GM12878 (cell line): Measurements from ENCODE around the gene ANK2. TPM values are rescaled to one million over a fixed set of nuclear protein-coding genes. Genes with fewer than 3 reads are reported as not detected.

ENCODE experiments used
- BACH1 ChIP-seq: fragments of 450-650 bp; IDR thresholded peaks from 2 replicates; pipeline ENCODE4 v1.6.1; 2017; ENCODE audit warnings: mild to moderate bottlenecking, borderline replicate concordance
- BCL11A ChIP-seq: IDR thresholded peaks from 2 replicates; pipeline ENCODE4 v1.6.1; 2011; ENCODE audit warnings: low read depth, low read length
- EP300 ChIP-seq, 2 experiments: fragments of 150-350 bp in 1 of 2; IDR thresholded peaks; 2 replicates each; pipeline ENCODE4 v1.6.1; 2011 to 2012; ENCODE audit warnings: low read depth in 2 of 2, low read length in 2 of 2, borderline replicate concordance in 1 of 2, improper control_type of control experiment in 1 of 2, inconsistent platforms in 1 of 2; ENCODE audit not compliant: control insufficient read depth in 1 of 2
- HDAC2 ChIP-seq: fragments of 200-600 bp; sonication (generic); IDR thresholded peaks from 2 replicates; pipeline ENCODE4 v1.6.1; 2017
- IRF3 ChIP-seq: fragments of 450-650 bp; IDR thresholded peaks from 2 replicates; pipeline ENCODE4 v1.6.1; 2014; ENCODE audit warnings: mild to moderate bottlenecking
- JUNB ChIP-seq: IDR thresholded peaks from 2 replicates; pipeline ENCODE4 v1.6.1; 2016; ENCODE audit warnings: antibody characterized with exemption, mild to moderate bottlenecking
- MEF2A ChIP-seq: IDR thresholded peaks from 2 replicates; pipeline ENCODE4 v1.6.1; 2011; ENCODE audit warnings: low read depth, mild to moderate bottlenecking, low read length, moderate library complexity; ENCODE audit not compliant: insufficient read depth
- MEF2B ChIP-seq: fragments of 450-650 bp; IDR thresholded peaks from 2 replicates; pipeline ENCODE4 v1.6.1; 2018; ENCODE audit warnings: mild to moderate bottlenecking, moderate library complexity; ENCODE audit not compliant: partially characterized antibody, poor library complexity, severe bottlenecking
- MTA2 ChIP-seq: fragments of 450-650 bp; IDR thresholded peaks from 2 replicates; pipeline ENCODE4 v1.6.1; 2016; ENCODE audit warnings: low read depth, mild to moderate bottlenecking, moderate library complexity
- NFXL1 ChIP-seq: fragments of 450-650 bp; IDR thresholded peaks from 2 replicates; pipeline ENCODE4 v1.6.1; 2017; ENCODE audit warnings: antibody characterized with exemption, mild to moderate bottlenecking, borderline replicate concordance
- PKNOX1 ChIP-seq: fragments of 450-650 bp; IDR thresholded peaks from 2 replicates; pipeline ENCODE4 v1.6.1; 2016; ENCODE audit warnings: mild to moderate bottlenecking
- POU2F2 ChIP-seq: IDR thresholded peaks from 3 replicates; pipeline ENCODE4 v1.6.1; 2011; ENCODE audit warnings: low read depth, mild to moderate bottlenecking, low read length, borderline replicate concordance
- RB1 ChIP-seq: fragments of 450-650 bp; formaldehyde crosslinking; IDR thresholded peaks from 2 replicates; pipeline ENCODE4 v1.6.1; 2017; ENCODE audit warnings: mild to moderate bottlenecking, borderline replicate concordance
- REST ChIP-seq: IDR thresholded peaks from 2 replicates; pipeline ENCODE4 v1.6.1; 2012; ENCODE audit warnings: mild to moderate bottlenecking, low read depth, low read length
- RUNX3 ChIP-seq: IDR thresholded peaks from 2 replicates; pipeline ENCODE4 v1.6.1; 2012; ENCODE audit warnings: low read length, inconsistent platforms
- SPI1 ChIP-seq: IDR thresholded peaks from 2 replicates; pipeline ENCODE4 v1.6.1; 2011; ENCODE audit warnings: low read depth, mild to moderate bottlenecking, low read length, moderate library complexity, borderline replicate concordance; ENCODE audit not compliant: insufficient read depth
- SUPT20H ChIP-seq: IDR thresholded peaks from 2 replicates; pipeline ENCODE4 v1.6.1; 2011; ENCODE audit warnings: low read depth, mild to moderate bottlenecking, low read length, moderate library complexity, borderline replicate concordance; ENCODE audit not compliant: control insufficient read depth
- ZNF207 ChIP-seq: fragments of 450-650 bp; IDR thresholded peaks from 2 replicates; pipeline ENCODE4 v1.6.1; 2014; ENCODE audit warnings: antibody characterized with exemption, mild to moderate bottlenecking, borderline replicate concordance
- ZNF24 ChIP-seq: fragments of 450-650 bp; IDR thresholded peaks from 2 replicates; pipeline ENCODE4 v1.6.1; 2017; ENCODE audit warnings: antibody characterized with exemption, mild to moderate bottlenecking
- polyA plus RNA-seq, 11 experiments: library from polyadenylated mRNA; depleted of rRNA in 4 of 11; unstranded in 6 of 11; stranded (reverse) in 5 of 11; fragments of >200 nt; fragmentation: Nextera tagmentation in 4 of 11; fragmentation: Illumina TruSeq in 1 of 11; extraction: Ambion mirVana in 4 of 11; extraction: Trizol in 1 of 11; gene quantifications; 1 replicate in 1 of 11; 2 replicates in 10 of 11; pipeline versions ENCODE4 v1.2.1 to v1.2.3, GENCODE V29; 2011 to 2016; ENCODE audit warnings: inconsistent platforms in 2 of 11, missing spikeins in 2 of 11, low read depth in 1 of 11
- total RNA-seq, 4 experiments: library from RNA; depleted of rRNA in 3 of 4; stranded (reverse); fragments of >200 nt in 3 of 4; fragmentation: Illumina TruSeq in 1 of 4; extraction: Trizol in 1 of 4; gene quantifications; 2 replicates each; pipeline versions ENCODE4 v1.2.1 to v1.2.3, GENCODE V29; 2013 to 2021
- TF ChIP-seq, protein P1 (sequence below): fragments of 450-650 bp; IDR thresholded peaks from 2 replicates; pipeline ENCODE4 v1.6.1; 2017; ENCODE audit warnings: mild to moderate bottlenecking, moderate library complexity

ANK2 gene
- total and polyA plus RNA-seq, 10 of the 15 experiments (the other 5 are each of a cell fraction or from before 2014, with no cell fraction given): 1.6 to 13.0 (median 4.1) TPM

GRCh38 chr4:113316879-113317278, 267.4 kb downstream of the ANK2 start (continued):
- TF ChIP-seq, protein P1, sequence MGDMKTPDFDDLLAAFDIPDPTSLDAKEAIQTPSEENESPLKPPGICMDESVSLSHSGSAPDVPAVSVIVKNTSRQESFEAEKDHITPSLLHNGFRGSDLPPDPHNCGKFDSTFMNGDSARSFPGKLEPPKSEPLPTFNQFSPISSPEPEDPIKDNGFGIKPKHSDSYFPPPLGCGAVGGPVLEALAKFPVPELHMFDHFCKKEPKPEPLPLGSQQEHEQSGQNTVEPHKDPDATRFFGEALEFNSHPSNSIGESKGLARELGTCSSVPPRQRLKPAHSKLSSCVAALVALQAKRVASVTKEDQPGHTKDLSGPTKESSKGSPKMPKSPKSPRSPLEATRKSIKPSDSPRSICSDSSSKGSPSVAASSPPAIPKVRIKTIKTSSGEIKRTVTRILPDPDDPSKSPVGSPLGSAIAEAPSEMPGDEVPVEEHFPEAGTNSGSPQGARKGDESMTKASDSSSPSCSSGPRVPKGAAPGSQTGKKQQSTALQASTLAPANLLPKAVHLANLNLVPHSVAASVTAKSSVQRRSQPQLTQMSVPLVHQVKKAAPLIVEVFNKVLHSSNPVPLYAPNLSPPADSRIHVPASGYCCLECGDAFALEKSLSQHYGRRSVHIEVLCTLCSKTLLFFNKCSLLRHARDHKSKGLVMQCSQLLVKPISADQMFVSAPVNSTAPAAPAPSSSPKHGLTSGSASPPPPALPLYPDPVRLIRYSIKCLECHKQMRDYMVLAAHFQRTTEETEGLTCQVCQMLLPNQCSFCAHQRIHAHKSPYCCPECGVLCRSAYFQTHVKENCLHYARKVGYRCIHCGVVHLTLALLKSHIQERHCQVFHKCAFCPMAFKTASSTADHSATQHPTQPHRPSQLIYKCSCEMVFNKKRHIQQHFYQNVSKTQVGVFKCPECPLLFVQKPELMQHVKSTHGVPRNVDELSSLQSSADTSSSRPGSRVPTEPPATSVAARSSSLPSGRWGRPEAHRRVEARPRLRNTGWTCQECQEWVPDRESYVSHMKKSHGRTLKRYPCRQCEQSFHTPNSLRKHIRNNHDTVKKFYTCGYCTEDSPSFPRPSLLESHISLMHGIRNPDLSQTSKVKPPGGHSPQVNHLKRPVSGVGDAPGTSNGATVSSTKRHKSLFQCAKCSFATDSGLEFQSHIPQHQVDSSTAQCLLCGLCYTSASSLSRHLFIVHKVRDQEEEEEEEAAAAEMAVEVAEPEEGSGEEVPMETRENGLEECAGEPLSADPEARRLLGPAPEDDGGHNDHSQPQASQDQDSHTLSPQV: no peak
- no peak for TF ChIP-seq REST
- no peak for TF ChIP-seq EP300 (IDR thresholded peaks at IDR 0.05; ENCODE audit: borderline replicate concordance in 1 of 2, control insufficient read depth in 1 of 2, low read depth in 2 of 2, low read length in 2 of 2)
- no peak for TF ChIP-seq SUPT20H
- TF ChIP-seq ZNF207: no peak
- no peak for TF ChIP-seq JUNB
- peak; percentile 84 for TF ChIP-seq ZNF24
- peak; percentile 61; the same call in 1 of the 2 replicates for TF ChIP-seq RUNX3
- peak; percentile 40; the same call in 1 of the 3 replicates for TF ChIP-seq POU2F2
- no peak for TF ChIP-seq MEF2B
- no peak for TF ChIP-seq HDAC2
- TF ChIP-seq BCL11A: no peak
- peak; percentile 59; the same call in 1 of the 2 replicates for TF ChIP-seq SPI1
- TF ChIP-seq MTA2: 0 out of 2 replicates have a peak, but pooled peaks have one; percentile 24
- TF ChIP-seq PKNOX1: peak; percentile 38; the same call in 1 of the 2 replicates
- TF ChIP-seq NFXL1: no peak
- TF ChIP-seq IRF3: no peak
- TF ChIP-seq MEF2A: no peak
- no peak for TF ChIP-seq RB1
- TF ChIP-seq BACH1: no peak
